NB4 (cell line): ENCODE data around the gene GATA3.

Experiments used
- MYC ChIP-seq: IDR thresholded peaks from 2 replicates; pipeline ENCODE4 v1.6.1; 2011; ENCODE audit warnings: low read depth, low read length
- TF ChIP-seq, protein P1 (sequence below): IDR thresholded peaks from one replicate; pipeline ENCODE4 v1.5.1; 2012; ENCODE audit warnings: low read depth, low read length

DNA sequence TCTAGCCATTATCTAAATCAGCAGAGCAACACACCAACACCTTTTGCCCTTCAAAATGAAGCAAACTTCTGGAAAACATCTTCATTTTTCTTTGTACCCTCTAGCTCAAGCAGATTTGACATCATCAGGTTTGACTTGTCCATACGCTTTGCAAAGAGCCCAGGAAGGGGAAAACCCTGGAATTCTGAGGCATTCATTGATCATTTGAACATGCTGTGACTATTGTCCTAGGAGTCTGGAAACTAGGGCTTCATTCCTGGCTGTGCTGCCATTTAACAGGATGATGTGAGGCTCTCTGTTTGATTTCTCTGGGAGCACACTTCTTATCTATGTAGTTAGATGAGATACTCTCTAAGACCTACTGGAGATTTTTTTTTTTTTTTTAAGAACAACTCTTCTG is 23.5 kb downstream of the GATA3 start:
- TF ChIP-seq, protein P1, sequence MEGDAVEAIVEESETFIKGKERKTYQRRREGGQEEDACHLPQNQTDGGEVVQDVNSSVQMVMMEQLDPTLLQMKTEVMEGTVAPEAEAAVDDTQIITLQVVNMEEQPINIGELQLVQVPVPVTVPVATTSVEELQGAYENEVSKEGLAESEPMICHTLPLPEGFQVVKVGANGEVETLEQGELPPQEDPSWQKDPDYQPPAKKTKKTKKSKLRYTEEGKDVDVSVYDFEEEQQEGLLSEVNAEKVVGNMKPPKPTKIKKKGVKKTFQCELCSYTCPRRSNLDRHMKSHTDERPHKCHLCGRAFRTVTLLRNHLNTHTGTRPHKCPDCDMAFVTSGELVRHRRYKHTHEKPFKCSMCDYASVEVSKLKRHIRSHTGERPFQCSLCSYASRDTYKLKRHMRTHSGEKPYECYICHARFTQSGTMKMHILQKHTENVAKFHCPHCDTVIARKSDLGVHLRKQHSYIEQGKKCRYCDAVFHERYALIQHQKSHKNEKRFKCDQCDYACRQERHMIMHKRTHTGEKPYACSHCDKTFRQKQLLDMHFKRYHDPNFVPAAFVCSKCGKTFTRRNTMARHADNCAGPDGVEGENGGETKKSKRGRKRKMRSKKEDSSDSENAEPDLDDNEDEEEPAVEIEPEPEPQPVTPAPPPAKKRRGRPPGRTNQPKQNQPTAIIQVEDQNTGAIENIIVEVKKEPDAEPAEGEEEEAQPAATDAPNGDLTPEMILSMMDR, result no peak
- TF ChIP-seq MYC, result no peak
